Sciatic nerve (tissue), 2 donors: Measurements from ENCODE around the gene ADAMTSL2. TPM values are rescaled to one million over a fixed set of nuclear protein-coding genes. Genes with fewer than 3 reads are reported as not detected.

Experiments
- ATAC-seq: fragments of 200-7000 bp; cut with Tn5 transposase; one replicate; pipeline ENCODE4 v1.9.1; 2020; ENCODE audit warnings: mild to moderate bottlenecking, moderate library complexity
- DNase-seq: peaks from one replicate; pipeline ENCODE4 v3.0.0-alpha.2; 2020; ENCODE audit warnings: low spot score
- intact Hi-C: fragments of 100-400 bp; cut with DNase I; formaldehyde crosslinking; loops from one replicate; pipeline ENCODE4 v1.14.2; 2022
- total RNA-seq: library from RNA; stranded (reverse); fragmentation: NEBNext Ultra II Directional; extraction: Animal tissue kit (Norgen Biotek cat#: 25700); gene quantifications from one replicate; pipeline ENCODE4 v1.2.1, GENCODE V29; 2021
- donor health status: DM: no; HTN: no; CAD: no.
- donor health status: DM: no; HTN: no; CAD: no.

The ADAMTSL2 gene
- total RNA-seq, 1 donor from 2014 or later: 22.3 TPM

- intact Hi-C loops: no loop called here
- DNase-seq (no peak), ATAC-seq (no peak)
Measured at GRCh38 chr9:133622555-133622954, 88.1 kb downstream of the ADAMTSL2 start.

Other genes starting within 250 kb of the ADAMTSL2 start
- 17.3 TPM for gene SURF6, start 198.5 kb upstream of the ADAMTSL2 start, total RNA-seq
- 36.2 TPM for gene MED22, start 186.6 kb upstream of the ADAMTSL2 start, total RNA-seq
- 1,196 TPM for gene RPL7A, start 186.5 kb upstream of the ADAMTSL2 start, total RNA-seq
- 40.9 TPM for gene SURF1, start 178.2 kb upstream of the ADAMTSL2 start, total RNA-seq
- 13.6 TPM for gene SURF2, start 178.2 kb upstream of the ADAMTSL2 start, total RNA-seq
- gene SURF4, start 158.6 kb upstream of the ADAMTSL2 start, total RNA-seq: 91.3 TPM
- 2.6 TPM for gene STKLD1, start 158.3 kb upstream of the ADAMTSL2 start, total RNA-seq
- gene REXO4, start 116.7 kb upstream of the ADAMTSL2 start, total RNA-seq: 23.8 TPM
- gene ADAMTS13, start 112.3 kb upstream of the ADAMTSL2 start, total RNA-seq: 4.6 TPM
- 10.1 TPM for gene CACFD1, start 74.7 kb upstream of the ADAMTSL2 start, total RNA-seq
- gene SLC2A6, start 55.6 kb upstream of the ADAMTSL2 start, total RNA-seq: 3.3 TPM
- gene MYMK, start 9.7 kb upstream of the ADAMTSL2 start, total RNA-seq: not detected
- gene FAM163B, start 74.7 kb downstream of the ADAMTSL2 start, total RNA-seq: not detected
- 0.13 TPM for gene DBH, start 101.7 kb downstream of the ADAMTSL2 start, total RNA-seq
- gene SARDH, start 203.6 kb downstream of the ADAMTSL2 start, total RNA-seq: 6.0 TPM